ENCODE results near the gene QRICH1.

- TF ChIP-seq, protein P1, sequence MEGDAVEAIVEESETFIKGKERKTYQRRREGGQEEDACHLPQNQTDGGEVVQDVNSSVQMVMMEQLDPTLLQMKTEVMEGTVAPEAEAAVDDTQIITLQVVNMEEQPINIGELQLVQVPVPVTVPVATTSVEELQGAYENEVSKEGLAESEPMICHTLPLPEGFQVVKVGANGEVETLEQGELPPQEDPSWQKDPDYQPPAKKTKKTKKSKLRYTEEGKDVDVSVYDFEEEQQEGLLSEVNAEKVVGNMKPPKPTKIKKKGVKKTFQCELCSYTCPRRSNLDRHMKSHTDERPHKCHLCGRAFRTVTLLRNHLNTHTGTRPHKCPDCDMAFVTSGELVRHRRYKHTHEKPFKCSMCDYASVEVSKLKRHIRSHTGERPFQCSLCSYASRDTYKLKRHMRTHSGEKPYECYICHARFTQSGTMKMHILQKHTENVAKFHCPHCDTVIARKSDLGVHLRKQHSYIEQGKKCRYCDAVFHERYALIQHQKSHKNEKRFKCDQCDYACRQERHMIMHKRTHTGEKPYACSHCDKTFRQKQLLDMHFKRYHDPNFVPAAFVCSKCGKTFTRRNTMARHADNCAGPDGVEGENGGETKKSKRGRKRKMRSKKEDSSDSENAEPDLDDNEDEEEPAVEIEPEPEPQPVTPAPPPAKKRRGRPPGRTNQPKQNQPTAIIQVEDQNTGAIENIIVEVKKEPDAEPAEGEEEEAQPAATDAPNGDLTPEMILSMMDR (IDR thresholded peaks at IDR 0.05): no peak
- no peak for TF ChIP-seq POLR2A (IDR thresholded peaks at IDR 0.05)
Measured at GRCh38 chr3:49098429-49098828, 4.6 kb upstream of the QRICH1 start.

All from uterus (tissue), 2 donors.